ENCODE results near the gene CASP8AP2. TPM values are rescaled to one million over a fixed set of nuclear protein-coding genes. Genes with fewer than 3 reads are reported as not detected.
A peak's percentile ranks its signal among the peaks of the same experiment; 100 is the strongest.
"Not testable (repeated sequence)": the region's sequence is repeated elsewhere in the genome, so short reads cannot be mapped to it uniquely, and the experiment has no call there.

The CASP8AP2 gene
- total RNA-seq, 1 donor from 2014 or later, result 16.3 TPM

DNA sequence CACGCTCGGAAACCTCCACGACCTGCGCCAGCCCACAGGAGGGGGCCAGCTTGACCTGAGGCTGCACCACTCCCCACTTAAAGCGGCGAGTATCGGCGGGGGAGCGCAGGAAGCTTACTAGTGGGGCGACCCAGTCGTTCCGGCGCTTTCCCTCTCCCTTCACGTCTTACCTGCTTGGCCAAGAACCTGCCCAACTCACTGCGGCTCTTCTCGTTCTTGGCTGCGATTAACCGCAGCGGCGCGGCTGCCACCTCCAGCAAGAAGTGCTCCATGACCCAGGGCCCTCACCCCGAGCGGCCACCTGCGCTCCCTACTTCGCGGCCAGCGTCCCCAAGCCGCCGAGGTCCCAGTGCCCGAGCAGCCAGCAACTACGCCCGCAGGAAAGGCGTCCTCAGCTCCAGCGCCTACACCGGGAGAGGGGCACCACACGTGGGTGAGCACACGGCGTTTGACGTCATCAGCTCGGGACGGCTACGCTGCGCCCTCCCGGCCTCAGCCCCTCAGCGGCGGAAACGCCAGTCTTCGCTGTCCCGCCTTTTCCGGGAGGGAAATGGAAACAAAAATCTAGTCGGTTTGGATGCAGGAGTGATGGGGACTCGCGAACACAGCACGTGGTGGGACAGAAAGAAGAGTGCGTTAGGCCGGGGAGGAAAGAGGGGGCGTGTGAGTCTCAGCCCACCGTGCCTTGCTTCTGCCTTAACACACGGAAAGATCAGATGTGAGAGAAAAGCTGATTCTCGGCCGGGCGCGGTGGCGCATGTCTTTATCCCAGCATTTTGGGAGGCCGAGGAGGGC is 10.1 kb upstream of the CASP8AP2 start, which contains the start of gene MDN1:
MDN1 (minus strand) TSS at position 459 of the 795 bp plus-strand sequence; CDS start at position 272, 187 bp downstream.
- DNase-seq (ENCODE audit: low spot score), result peak; percentile 91

DNA sequence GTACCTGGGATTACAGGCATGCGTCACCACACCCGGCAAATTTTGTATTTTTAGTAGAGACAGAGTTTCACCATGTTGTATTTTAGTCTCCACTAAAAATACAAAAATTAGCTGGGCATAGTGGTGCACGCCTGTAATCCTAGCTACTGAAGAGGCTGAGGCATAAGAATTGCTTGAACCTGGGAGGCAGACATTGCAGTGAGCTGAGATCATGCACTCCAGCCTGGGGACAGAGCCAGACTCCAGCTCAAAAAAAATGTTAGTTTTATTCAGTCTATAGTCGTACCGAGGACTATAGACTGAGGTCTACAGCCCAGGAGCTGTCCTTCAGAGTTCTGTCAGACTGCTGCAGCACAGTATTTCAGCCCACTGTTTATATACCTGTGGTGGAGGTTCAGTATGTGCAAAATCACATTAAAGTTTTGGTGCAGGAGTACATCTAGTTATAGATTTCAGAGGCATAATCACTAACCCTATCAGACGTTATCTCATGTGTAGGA is 3.6 kb upstream of the CASP8AP2 start:
- DNase-seq (ENCODE audit: low spot score), result no peak

DNA sequence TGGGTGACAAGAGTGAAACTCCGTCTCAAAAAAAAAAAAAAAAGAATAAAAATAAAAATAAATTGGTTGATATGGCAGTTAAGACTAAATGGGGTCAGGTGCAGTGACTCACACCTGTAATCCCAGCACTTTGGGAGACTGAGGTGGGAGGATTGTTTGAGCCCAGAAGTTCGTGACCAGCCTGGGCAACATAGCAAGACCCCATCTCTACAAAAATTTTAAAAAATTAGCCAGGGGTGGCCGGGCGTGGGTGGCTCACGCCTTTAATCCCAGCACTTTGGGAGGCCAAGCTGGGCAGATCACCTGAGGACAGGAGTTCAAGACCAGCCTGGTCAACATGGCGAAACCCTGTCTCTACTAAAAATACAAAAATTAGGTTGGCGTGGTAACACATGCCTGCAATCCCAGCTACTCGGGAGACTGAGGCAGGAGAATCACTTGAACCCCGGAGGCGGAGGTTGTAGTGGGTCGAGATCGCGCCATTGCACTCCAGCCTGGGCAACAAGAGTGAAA is 1.1 kb upstream of the CASP8AP2 start:
- not testable (repeated sequence) for DNase-seq (ENCODE audit: low spot score)

DNA sequence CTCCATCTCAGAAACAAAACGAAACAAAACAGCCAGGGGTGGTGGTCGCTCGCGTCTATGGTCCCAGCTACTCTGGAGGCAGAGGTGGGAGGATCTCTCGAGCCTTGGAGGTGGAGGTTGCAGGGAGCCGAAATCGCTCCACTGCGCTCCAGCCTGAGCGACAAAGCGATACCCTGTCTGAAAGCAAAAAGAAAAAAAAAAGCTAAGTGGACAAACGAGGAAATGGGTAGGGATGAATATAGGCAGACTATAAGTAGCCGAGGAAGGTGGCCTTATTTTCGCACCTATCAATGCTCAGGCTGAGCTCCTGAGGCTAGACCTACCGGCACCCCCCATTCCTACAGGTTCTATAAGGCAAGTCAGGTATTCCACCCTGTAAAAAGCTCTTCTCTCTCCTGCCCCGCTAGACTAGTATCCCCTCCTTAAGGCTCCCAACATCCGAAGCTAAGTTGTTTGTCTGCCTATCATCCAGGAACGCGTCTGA is 650 bp upstream of the CASP8AP2 start:
- DNase-seq (ENCODE audit: low spot score), result no peak

DNA sequence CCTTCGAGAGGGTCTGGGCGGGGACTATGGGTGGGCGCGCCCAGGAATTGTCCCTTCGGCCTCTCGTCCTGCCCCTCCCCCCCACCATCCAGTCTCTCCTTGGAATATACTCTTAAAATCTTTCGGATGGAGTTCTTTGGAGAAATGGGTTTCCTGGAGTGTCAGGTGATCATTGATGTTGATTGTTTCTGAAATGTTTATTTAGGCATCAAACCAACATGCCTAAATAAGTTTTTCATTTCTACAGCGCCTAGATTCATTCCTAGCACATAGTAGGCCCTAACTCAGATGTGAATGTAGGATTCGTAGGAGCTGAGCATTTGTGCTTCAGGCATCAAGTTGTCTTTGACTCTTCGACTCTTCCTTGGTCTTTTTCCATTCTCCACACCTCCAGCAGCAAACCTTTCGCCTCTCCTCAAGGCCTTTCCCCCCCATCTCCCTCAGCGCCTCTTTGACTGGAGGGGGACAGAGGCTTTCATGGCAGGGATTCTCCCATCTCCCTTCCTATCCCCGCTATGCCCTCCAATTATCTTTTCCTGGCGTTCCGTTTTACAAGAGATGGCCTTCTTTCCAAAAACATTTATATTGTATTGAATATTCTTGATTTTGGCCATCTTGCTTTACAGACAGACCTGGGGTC is 610 bp downstream of the CASP8AP2 start:
- DNase-seq (ENCODE audit: low spot score), result no peak

DNA sequence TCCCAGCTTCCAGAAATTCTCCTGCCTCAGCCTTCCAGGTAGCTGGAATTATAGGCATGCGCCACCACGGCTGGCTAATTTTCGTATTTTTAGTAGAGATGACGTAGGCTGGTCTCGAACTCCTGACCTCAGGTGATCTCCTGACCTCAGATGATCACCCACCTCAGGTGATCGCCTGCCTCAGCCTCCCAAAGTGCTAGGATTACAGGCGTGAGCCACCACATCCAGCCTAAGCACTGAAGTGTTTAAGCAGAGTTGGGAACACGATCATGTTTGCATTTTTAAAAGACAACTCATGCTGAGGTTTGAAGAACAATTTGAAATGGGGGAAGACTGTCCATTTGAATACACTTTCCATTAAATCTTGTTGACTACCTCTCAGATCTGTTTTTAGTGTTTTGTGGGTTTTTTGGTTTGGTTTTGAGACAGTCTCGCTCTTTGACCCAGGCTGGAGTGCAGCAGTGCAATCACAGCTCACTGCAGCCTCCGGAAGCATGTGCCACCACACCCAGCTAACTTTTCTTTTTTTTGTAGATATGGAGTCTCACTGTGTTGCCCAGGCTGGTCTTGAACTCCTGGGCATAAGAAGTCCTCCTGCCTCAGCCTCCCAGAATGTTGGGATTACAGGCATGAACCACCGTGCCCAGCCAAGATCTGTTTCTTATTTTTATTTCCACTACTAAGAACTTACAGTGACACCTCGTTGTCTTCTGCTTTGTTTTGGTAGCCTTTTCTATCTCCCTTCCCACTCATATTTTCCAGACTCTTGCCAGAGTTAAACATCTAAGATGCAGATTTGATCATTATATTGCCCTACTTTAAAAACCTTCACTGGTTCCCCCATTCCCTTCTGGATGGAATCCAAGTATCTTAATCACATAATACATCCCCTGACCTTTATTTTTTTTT is 5.5 kb downstream of the CASP8AP2 start:
- DNase-seq (ENCODE audit: low spot score), result no peak

DNA sequence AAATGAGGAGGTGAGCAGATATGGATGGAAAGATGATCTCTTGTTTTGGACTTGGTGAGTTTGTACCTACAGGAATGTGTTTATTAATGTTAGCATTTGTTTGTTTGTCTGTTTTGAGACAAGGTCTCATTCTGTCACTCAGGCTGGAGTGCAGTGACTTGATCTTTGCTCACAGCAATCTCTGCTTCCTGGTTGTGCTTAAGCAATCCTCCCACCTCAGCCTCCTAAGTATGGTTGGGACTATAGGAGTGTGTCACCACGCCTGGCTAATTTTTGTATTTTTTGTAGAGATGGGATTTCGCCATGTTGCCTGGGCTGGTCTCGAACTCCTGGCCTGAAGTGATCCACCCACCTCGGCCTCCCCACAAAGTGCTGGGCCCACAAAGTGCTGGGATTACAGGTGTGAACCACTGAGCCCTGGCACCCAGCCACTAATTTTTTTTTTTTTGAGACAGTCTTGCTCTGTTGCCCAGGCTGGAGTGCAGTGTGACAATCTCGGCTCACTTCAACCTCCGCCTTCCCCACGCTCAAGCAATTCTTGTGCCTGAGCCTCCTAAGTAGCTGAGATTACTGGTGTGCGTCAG is 7.1 kb downstream of the CASP8AP2 start:
- no peak for DNase-seq (ENCODE audit: low spot score)

DNA sequence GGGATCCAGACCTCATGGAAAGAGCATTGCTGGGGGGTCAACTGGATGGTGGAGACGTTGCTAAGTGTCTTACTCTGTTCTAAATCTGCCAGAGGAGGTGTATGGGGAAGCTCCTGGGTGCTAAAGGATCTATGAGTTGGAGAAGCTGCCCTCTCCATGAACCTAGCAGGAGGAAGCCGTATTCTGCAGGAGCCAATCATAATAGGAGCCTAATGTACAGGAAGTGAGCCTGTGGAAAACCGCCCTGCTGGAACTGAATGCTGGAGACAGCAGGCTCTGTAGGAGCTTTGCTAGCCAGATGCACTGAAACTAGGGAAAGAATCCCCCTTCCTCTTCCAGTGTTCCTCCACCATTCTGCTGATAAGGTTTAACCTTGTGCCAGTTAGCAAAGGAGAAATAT is 10.9 kb downstream of the CASP8AP2 start:
- DNase-seq (ENCODE audit: low spot score), result no peak

DNA sequence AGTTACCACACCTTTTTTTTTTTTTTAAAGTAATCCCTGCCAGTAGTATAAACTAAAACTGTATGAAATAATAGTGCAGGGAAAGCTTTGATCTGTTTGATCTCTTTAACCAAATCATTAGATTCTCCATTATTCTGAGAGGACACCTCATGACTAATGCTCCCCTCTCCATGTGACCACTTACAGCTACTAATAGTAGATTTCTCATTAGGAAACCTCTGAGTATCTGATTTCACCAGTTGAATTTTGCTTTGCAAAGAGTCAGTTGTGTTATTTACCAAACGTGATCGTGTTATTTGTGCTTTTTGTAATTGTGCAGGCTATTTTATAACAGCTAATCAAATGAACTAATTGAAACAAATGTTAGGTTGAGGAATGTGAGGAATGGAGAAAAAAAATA is 12.5 kb downstream of the CASP8AP2 start:
- no peak for DNase-seq (ENCODE audit: low spot score)

DNA sequence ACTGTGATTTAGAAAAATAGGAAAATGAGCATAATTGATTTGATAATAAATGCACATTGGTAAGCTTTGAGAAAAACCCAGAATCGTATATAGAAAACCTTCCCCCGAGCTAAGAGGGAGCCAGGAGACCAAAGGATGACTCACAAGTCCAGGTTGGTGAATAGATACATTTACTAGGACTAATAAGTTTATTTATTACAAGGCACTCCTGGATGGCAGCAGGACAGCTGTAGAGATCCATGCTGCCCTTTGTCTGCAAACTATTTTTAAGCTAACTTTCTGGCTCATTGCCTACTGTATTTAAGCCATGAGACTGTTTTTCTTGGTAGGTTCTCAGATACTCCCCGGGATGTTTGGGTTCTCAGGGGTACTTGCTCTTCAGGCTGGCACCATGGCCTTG is 13.4 kb downstream of the CASP8AP2 start:
- DNase-seq (ENCODE audit: low spot score), result no peak

DNA sequence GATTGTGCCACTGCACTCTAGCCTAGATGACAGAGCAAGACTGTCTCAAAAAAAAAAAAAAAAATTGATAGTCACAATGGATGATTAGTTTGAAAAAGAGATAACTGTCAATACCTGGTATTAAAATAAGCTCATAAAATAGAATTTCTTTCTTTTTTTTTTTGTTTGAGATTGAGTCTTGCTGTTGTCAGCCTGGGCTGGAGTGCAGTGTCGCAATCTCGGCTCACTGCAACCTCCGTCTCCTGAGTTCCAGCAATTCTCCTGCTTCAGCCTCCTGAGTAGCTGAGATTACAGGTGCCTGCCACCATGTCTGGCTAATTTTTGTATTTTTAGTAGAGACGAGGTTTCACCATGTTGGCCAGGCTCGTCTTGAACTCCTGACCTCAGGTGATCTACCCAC is 17.8 kb downstream of the CASP8AP2 start:
- DNase-seq (ENCODE audit: low spot score), result not testable (repeated sequence)

DNA sequence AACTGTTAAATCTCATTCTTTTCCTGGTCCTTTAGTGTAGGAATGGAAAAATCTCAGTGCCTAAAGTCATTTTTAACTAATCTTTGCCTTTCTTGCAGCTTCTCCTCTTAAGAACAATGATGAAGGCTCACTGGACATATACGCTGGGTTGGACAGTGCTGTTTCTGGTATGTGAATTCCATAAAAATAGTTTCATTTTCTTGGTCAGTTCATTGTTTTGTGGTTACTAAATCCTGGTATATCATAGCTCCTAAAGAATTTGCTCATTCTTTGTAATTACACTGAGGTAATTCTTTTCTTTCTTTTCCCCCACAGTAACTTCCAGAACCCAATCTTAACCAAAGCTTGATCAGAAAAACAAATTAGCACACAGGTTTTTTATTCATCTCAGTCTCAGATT is 23.4 kb downstream of the CASP8AP2 start:
- no peak for DNase-seq (ENCODE audit: low spot score)

DNA sequence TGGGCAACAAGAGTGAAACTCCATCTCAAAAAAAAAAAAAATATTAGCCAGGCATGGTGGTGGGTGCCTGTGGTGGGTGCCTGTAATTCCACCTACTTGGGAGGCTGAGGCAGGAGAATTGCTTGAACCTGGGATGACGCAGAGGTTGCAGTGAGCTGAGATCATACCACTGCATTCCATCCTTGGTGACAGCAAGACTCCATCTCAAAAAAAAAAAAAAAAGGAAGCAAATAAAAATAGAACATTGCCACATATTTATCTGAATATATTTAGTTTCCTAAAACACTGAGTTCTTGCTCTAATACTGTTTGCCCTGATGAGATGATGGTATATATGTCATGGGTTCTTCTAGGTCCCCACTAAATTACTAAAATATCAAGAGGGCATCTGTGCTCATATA is 28.4 kb downstream of the CASP8AP2 start:
- no peak for DNase-seq (ENCODE audit: low spot score)

DNA sequence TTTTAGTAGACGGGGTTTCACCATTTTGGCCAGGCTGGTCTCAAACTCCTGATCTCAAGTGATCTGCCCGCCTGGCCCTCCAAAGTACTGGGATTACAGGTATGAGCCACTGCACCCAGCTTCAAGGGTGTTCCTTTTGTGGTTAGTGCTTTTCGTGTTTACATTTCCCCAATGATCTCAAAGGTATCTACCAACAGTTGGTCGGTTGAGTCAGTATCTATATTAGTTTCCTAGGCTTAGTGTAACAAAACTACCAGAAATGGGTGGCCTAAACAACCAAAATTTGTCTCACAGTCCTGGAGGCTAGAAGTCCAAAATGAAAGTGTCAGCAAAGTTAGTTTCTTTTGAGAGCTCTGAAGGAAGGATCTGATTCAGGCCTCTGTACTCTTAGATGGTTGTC is 30.1 kb downstream of the CASP8AP2 start:
- DNase-seq (ENCODE audit: low spot score), result no peak

DNA sequence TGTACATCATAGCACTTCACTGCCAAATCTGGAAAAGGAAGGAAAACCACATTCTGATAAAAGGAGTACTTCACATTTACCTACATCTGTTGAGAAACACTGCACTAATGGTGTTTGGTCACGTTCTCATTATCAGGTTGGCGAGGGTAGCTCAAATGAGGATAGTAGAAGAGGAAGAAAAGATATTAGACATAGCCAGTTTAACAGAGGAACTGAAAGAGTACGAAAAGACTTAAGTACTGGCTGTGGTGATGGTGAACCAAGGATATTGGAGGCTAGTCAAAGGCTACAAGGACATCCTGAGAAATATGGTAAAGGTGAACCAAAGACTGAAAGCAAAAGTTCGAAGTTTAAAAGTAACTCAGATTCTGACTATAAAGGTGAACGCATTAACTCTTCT is 32.6 kb downstream of the CASP8AP2 start:
- no peak for DNase-seq (ENCODE audit: low spot score)

DNA sequence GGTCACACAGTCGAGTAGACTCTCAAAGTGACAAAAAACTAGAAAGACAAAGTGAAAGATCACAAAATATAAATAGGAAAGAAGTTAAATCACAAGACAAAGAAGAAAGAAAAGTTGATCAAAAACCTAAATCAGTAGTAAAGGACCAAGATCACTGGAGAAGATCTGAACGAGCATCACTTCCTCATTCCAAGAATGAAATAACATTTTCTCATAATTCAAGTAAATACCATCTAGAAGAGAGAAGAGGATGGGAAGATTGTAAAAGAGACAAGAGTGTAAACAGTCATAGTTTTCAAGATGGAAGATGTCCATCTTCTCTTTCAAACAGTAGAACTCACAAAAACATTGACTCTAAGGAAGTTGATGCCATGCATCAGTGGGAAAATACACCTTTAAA is 33.0 kb downstream of the CASP8AP2 start:
- DNase-seq (ENCODE audit: low spot score), result no peak

DNA sequence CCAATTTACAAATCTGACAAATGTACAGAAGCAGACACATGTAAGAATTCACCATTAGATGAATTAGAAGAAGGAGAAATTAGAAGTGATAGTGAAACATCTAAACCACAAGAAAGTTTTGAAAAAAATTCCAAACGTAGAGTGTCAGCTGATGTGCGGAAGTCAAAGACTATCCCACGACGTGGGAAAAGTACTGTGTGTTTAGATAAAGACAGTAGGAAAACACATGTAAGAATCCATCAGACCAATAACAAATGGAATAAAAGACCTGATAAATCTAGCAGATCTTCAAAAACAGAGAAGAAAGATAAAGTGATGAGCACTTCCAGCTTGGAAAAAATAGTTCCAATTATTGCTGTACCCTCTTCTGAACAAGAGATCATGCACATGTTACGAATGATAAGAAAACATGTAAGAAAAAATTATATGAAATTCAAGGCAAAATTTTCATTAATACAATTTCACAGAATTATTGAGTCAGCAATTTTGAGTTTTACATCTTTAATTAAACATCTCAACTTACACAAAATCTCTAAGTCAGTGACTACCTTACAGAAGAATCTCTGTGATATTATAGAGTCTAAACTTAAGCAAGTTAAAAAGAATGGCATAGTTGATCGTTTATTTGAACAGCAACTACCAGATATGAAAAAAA is 36.5 kb downstream of the CASP8AP2 start:
- no peak for DNase-seq (ENCODE audit: low spot score)

DNA sequence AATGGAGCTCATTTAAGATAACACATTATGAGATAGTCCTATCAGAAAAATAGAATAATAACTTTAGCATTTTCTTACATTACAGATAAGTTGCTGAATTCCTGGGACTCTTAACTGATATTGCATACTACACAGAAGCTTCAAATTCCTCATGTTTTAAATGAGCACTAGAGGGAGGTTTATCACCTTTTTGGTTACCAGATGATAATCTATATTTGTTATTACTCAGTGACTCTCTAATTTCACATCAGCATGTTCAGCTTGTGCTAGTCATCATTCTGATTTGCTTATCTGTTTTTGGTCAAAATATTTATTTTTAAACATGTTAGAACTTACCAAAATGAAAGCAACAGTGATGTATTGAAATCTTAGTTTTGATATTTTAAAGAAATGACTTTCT is 44.0 kb downstream of the CASP8AP2 start:
- DNase-seq (ENCODE audit: low spot score), result no peak

DNA sequence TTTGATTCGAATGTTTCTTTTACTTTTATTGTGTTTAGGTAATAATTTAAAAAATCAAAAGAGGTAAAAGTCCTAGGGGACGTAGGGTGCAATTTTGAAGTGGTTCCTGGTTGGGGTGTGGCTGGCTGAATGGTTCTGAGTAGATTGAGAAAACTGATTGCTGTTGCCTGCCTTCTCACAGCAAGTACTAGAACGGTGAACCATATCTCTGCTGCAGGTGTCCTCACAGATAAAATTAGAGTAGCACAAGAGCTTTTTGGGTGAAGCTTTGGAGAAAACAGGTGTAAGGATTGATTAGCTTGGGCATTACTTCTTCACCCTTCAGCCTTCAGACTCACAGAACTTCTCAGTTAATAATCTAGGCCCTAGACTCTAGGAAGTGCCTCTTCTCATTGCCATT is 44.8 kb downstream of the CASP8AP2 start:
- no peak for DNase-seq (ENCODE audit: low spot score)

DNA sequence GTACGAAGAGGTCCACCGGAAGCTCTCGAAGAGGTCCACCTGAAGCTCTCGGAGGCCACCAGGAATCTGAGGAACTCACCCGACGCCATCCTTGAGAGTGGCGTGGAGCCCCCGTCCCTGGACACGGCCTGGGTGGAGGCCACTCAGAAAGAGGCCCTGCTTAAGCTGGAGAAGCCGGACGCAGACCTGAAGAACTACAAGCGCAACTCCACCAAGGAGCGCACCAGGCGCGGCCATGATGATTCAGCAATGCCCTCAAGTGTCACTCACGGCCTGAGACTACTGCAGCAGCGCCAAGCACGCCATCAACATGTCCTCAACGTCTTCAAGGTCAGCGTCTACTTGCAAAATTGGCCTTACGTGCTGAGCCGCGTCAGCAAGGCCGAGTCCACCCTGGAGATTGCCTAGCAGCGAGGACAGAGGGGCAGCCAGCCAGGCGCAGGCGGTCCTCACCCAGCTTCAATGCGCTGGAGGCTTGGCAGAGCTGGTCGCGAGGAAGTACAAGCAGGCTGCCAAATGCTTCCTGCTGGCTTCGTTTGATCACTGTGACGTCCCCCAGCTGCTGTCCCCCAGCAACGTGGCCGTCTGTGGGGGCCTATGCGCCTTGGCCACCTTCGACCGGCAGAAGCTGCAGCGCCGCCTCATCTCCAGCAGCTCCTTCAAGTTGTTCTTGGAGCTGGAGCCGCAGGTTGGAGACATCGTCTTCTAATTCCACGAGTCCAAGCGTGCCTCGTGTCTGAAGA is 56.9 kb downstream of the CASP8AP2 start:
- no peak for DNase-seq (ENCODE audit: low spot score)
